ENCODE data around the gene CFAP45.

GRCh38 chr1:159931795-159932173 is 31.8 kb upstream of the CFAP45 start:
- TF ChIP-seq CTCF (IDR thresholded peaks at IDR 0.05) (no peak), EZH2 (IDR thresholded peaks at IDR 0.05; ENCODE audit: borderline replicate concordance, insufficient read depth, low read depth, low read length, poor library complexity, severe bottlenecking) (no peak)
